Endothelial cell of umbilical vein (primary cell): Measurements from ENCODE around the gene PLOD2. TPM values are rescaled to one million over a fixed set of nuclear protein-coding genes. Genes with fewer than 3 reads are reported as not detected.

Experiments
- BruUV-seq: library from RNA; stranded (reverse); fragments of 400-500 nt; replicated peaks from 2 replicates; lab custom pipeline; 2021; lab: Mats Ljungman, UMichigan
- CTCF ChIA-PET: fragments of 300-600, 350-600 bp; sonication (Branson Sonifier 250); formaldehyde crosslinking; loops from one replicate; lab custom pipeline; 2021; ENCODE audit warnings: antibody characterized with exemption, inconsistent platforms; lab: Charles Lee
- POLR2A ChIA-PET: fragments of 300-600, 350-600 bp; sonication (Branson Sonifier 250); formaldehyde crosslinking; loops from one replicate; lab custom pipeline; 2021; ENCODE audit warnings: antibody characterized with exemption, inconsistent platforms; lab: Charles Lee
- DNase-seq: peaks from one replicate; pipeline ENCODE4 v3.0.0-alpha.2; 2011; ENCODE audit warnings: low read depth, low spot score
- FAIRE-seq: peaks from 2 replicates; lab custom pipeline; 2011; peaks lifted over from hg19 to GRCh38; lab: Jason Lieb, UNC
- H2AFZ ChIP-seq: 2 replicates; pipeline ENCODE4 v1.6.0; 2012; ENCODE audit warnings: low read depth, low read length, control low read depth, inconsistent platforms
- H3K27ac ChIP-seq: 2 replicates; pipeline ENCODE4 v1.5.1; 2011; ENCODE audit warnings: low read depth, mild to moderate bottlenecking, control low read depth, low read length, moderate library complexity; ENCODE audit not compliant: insufficient read depth
- H3K27me3 ChIP-seq, 2 experiments: 2 replicates each; pipeline versions ENCODE4 v1.6.0 to v1.6.1; 2011; ENCODE audit warnings: low read length in 2 of 2, mixed read lengths in 1 of 2; ENCODE audit not compliant: control insufficient read depth in 2 of 2, insufficient read depth in 2 of 2
- H3K36me3 ChIP-seq, 2 experiments: 2 replicates in 1 of 2; 3 replicates in 1 of 2; pipeline ENCODE4 v1.5.1; 2011; ENCODE audit warnings: low read length in 2 of 2, mild to moderate bottlenecking in 1 of 2, moderate library complexity in 1 of 2; ENCODE audit not compliant: control insufficient read depth in 2 of 2, insufficient read depth in 2 of 2; ENCODE audit errors: extremely low read depth in 1 of 2
- H3K4me1 ChIP-seq: 3 replicates; pipeline ENCODE4 v1.5.1; 2011; ENCODE audit warnings: mild to moderate bottlenecking, low read length; ENCODE audit not compliant: control insufficient read depth, insufficient read depth; ENCODE audit errors: extremely low read depth
- H3K4me2 ChIP-seq: 2 replicates; pipeline ENCODE4 v1.6.1; 2011; ENCODE audit warnings: low read length, control low read depth, mixed read lengths; ENCODE audit not compliant: insufficient read depth
- H3K4me3 ChIP-seq, 3 experiments: fragments of 200-600 bp in 1 of 3; sonication (generic), shearing (Covaris generic) in 1 of 3; replicated peaks in 1 of 3; 2 replicates each; pipeline ENCODE4 v1.5.1; 2011 to 2016; ENCODE audit warnings: control low read depth in 3 of 3, low read length in 3 of 3, mild to moderate bottlenecking in 2 of 3, inconsistent platforms in 1 of 3, low read depth in 1 of 3, moderate library complexity in 1 of 3; ENCODE audit not compliant: insufficient read depth in 1 of 3
- H3K79me2 ChIP-seq: 2 replicates; pipeline ENCODE4 v1.6.0; 2012; ENCODE audit warnings: low read length, inconsistent platforms; ENCODE audit not compliant: control insufficient read depth, insufficient read depth
- H3K9ac ChIP-seq: replicated peaks from 2 replicates; pipeline ENCODE3; 2011; ENCODE audit warnings: low read length, control low read depth; ENCODE audit not compliant: insufficient read depth; ENCODE audit errors: extremely low read depth
- H3K9me1 ChIP-seq: replicated peaks from 3 replicates; pipeline ENCODE4 v1.6.0; 2011; ENCODE audit warnings: mild to moderate bottlenecking, low read length; ENCODE audit not compliant: control insufficient read depth, insufficient read depth; ENCODE audit errors: extremely low read depth
- H3K9me3 ChIP-seq: replicated peaks from 2 replicates; pipeline ENCODE4 v1.5.1; 2012; ENCODE audit warnings: low read length, inconsistent platforms; ENCODE audit not compliant: control insufficient read depth, insufficient read depth
- H4K20me1 ChIP-seq: replicated peaks from 2 replicates; pipeline ENCODE3; 2011; ENCODE audit warnings: mild to moderate bottlenecking, low read length; ENCODE audit not compliant: control insufficient read depth, insufficient read depth; ENCODE audit errors: extremely low read depth
- CTCF ChIP-seq, 2 donors: IDR thresholded peaks; 1 replicate in 1 of 2; 2 replicates in 1 of 2; pipeline ENCODE4 v1.5.1; 2011; ENCODE audit warnings: low read length in 2 of 2, mild to moderate bottlenecking in 2 of 2, moderate library complexity in 2 of 2, control low read depth in 1 of 2, inconsistent platforms in 1 of 2, low read depth in 1 of 2; ENCODE audit not compliant: insufficient read depth in 1 of 2; ENCODE audit errors: extremely low read depth in 1 of 2
- EZH2 ChIP-seq: IDR thresholded peaks from 2 replicates; pipeline ENCODE4 v1.6.1; 2012; ENCODE audit warnings: borderline replicate concordance, low read depth, mild to moderate bottlenecking, moderate library complexity, low read length, inconsistent platforms; ENCODE audit not compliant: severe bottlenecking
- FOS ChIP-seq: IDR thresholded peaks from 2 replicates; pipeline ENCODE4 v1.6.1; 2011; ENCODE audit warnings: mild to moderate bottlenecking, low read length, moderate library complexity, borderline replicate concordance; ENCODE audit not compliant: insufficient read depth
- GATA2 ChIP-seq: IDR thresholded peaks from 2 replicates; pipeline ENCODE4 v1.7.0; 2011; ENCODE audit warnings: low read depth, mild to moderate bottlenecking, moderate library complexity, mixed read lengths, low read length; ENCODE audit not compliant: insufficient read length, insufficient read depth
- JUN ChIP-seq: IDR thresholded peaks from 2 replicates; pipeline ENCODE4 v1.6.1; 2011; ENCODE audit warnings: borderline replicate concordance, low read depth; ENCODE audit not compliant: insufficient read length, insufficient read depth
- MYC ChIP-seq: IDR thresholded peaks from one replicate; pipeline ENCODE4 v1.6.1; 2011; ENCODE audit warnings: mild to moderate bottlenecking, low read depth, low read length
- POLR2A ChIP-seq: IDR thresholded peaks from 2 replicates; pipeline ENCODE4 v1.6.1; 2012; ENCODE audit warnings: low read depth, mild to moderate bottlenecking, control low read depth, low read length
- POLR2AphosphoS5 ChIP-seq: IDR thresholded peaks from 2 replicates; pipeline ENCODE4 v1.6.1; 2012; ENCODE audit warnings: low read depth, mild to moderate bottlenecking, control low read depth, low read length, moderate library complexity; ENCODE audit not compliant: insufficient read depth
- dilution Hi-C: fragments of 300-500 bp; cut with MboI; formaldehyde crosslinking; loops from one replicate; pipeline ENCODE4 v1.15.0; 2019; ENCODE audit warnings: low sequenced_read_pairs; ENCODE audit not compliant: extremely low pct_ligation_motif_present
- intact Hi-C: fragments of 100-400 bp; cut with micrococcal nuclease; formaldehyde crosslinking; loops from one replicate; pipeline ENCODE4 v1.10.0; 2022
- polyA plus RNA-seq, 4 experiments: library from polyadenylated mRNA; depleted of rRNA in 3 of 4; stranded (reverse) in 3 of 4; unstranded in 1 of 4; fragments of >200 nt; gene quantifications; 2 replicates each; pipeline versions ENCODE4 v1.2.1 to v1.2.3, GENCODE V29; 2011 to 2012; ENCODE audit warnings: missing spikeins in 1 of 4
- total RNA-seq: library from RNA; stranded (reverse); gene quantifications from 2 replicates; pipeline ENCODE4 v1.2.3, GENCODE V29; 2021
- TF ChIP-seq, protein P1 (sequence below): IDR thresholded peaks from 2 replicates; pipeline ENCODE4 v1.6.1; 2011; ENCODE audit not compliant: insufficient read depth, insufficient read length

PLOD2 gene
- total and polyA plus RNA-seq, 2 donors (not counting 3 experiments of a cell fraction or from before 2014, with no cell fraction given), result 36.1 to 193 TPM

- Histone ChIP-seq H3K36me3 (peaks cover 4 to 13% of the 10 kb centered on the region in 2 experiments), H3K4me3 (no peak overlapping the region), H3K4me2 (no peak overlapping the region), H2AFZ (no peak overlapping the region), H3K4me1 (no peaks in the 10 kb centered on the region), H3K9me3 (no peaks in the 10 kb centered on the region), H3K27me3 (no peaks in the 10 kb centered on the region), H3K79me2 (peaks cover 48% of the 10 kb centered on the region), H3K9ac (no peak overlapping the region), H3K27ac (no peak overlapping the region), H4K20me1 (no peaks in the 10 kb centered on the region), H3K9me1 (no peaks in the 10 kb centered on the region)
- intact Hi-C loops (no loop called here), dilution Hi-C loops (no loop called here)
- DNase-seq (no peak), FAIRE-seq (no peak)
- no peak for TF ChIP-seq GATA2
- TF ChIP-seq FOS, result no peak
- TF ChIP-seq CTCF (IDR thresholded peaks at IDR 0.05; ENCODE audit: extremely low read depth in 1 of 2, insufficient read depth in 1 of 2, low read depth in 1 of 2, low read length in 2 of 2), result no peak
- no peak for TF ChIP-seq EZH2
- TF ChIP-seq MYC, result no peak
- no peak for TF ChIP-seq POLR2AphosphoS5
- no peak for TF ChIP-seq POLR2A
- no peak for TF ChIP-seq JUN
- TF ChIP-seq, protein P1, sequence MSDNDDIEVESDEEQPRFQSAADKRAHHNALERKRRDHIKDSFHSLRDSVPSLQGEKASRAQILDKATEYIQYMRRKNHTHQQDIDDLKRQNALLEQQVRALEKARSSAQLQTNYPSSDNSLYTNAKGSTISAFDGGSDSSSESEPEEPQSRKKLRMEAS, result no peak
- ChIA-PET CTCF (interaction anchor here (0.9 to 1.6 kb wide), 3 partner anchors 10 to 46 kb away, joined by 3 read pairs; no protein-coding TSS in a partner anchor), POLR2A (no interaction called here)
- no TSS peak for BruUV-seq
These were observed 49.6 kb downstream of the PLOD2 start for GRCh38 chr3:146111337-146111736.
